ENCODE measurements around the gene MYOC.
"Not testable (repeated sequence)": the region's sequence is repeated elsewhere in the genome, so short reads cannot be mapped to it uniquely, and the experiment has no call there.

MYOC gene

DNA sequence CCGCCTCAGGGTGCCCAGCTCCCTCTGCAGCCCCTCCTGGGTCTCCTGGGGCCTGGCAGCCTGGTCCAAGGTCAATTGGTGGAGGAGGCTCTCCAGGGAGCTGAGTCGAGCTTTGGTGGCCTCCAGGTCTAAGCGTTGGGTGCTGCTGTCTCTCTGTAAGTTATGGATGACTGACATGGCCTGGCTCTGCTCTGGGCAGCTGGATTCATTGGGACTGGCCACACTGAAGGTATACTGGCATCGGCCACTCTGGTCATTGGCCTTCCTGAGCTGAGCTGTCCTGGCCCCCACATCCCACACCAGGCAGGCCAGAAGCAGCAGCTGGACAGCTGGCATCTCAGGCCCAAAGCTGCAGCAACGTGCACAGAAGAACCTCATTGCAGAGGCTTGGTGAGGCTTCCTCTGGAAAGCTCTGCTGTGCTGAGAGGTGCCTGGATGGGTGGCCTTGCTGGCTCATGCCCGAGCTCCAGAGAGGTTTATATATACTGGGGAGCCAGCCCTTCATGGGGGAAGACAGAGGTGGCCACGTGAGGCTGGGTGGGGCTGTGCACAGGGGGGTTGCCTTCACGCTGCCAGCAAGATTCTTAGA lies at the start of gene MYOC:
Gene MYOC (minus strand): TSS at position 455 of the 589 bp plus-strand sequence. CDS start 77 bp downstream, at position 378.
- DNase-seq (ENCODE audit: low spot score in 2 of 2) (no peak), ATAC-seq (replicated peaks; ENCODE audit: extremely low read depth, poor library complexity, severe bottlenecking) (no peak)
- no peak within 1 kb of the TSS for H3K27ac Mint-ChIP-seq (ENCODE audit: low read depth)
- H3K9me3 Mint-ChIP-seq, result no peaks in the 10 kb centered on the region
- H3K4me1 Mint-ChIP-seq, result peaks cover 9% of the 10 kb centered on the region
- peaks cover 56% of the 10 kb centered on the region for H3K27me3 Mint-ChIP-seq
- H3K4me3 Mint-ChIP-seq, result no peak within 1 kb of the TSS
- H3K36me3 Mint-ChIP-seq (ENCODE audit: insufficient read depth), result no peaks in the 10 kb centered on the region

DNA sequence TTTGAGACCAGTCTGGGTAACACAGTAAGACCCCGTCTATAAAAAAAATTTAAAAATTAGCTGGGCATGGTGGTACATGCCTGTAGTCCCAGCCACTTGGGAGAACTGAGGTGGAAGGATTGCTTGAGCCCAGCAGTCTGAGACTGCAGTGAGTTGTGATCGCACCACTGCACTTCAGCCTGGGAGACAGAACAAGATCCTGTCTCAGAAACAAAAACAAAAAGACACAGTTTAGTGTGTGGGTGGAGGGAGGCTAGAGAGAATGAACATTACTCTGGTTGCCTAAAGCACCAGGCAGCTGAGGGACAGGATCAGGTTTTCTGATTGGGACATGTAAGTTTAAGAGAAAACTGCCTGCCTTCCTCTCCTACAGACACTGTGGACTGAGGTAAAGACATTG lies 47.0 kb upstream of the MYOC start:
- ATAC-seq (replicated peaks; ENCODE audit: extremely low read depth, poor library complexity, severe bottlenecking) (no peak), DNase-seq (ENCODE audit: low spot score in 2 of 2) (no peak)
- Mint-ChIP-seq H3K4me3 (no peak overlapping the region), H3K36me3 (ENCODE audit: insufficient read depth) (peaks cover 11% of the 10 kb centered on the region), H3K27me3 (no peaks in the 10 kb centered on the region), H3K9me3 (peaks cover 18% of the 10 kb centered on the region), H3K4me1 (no peaks in the 10 kb centered on the region), H3K27ac (ENCODE audit: low read depth) (no peak overlapping the region)

GRCh38 chr1:171695772-171696171 lies 43.3 kb upstream of the MYOC start:
- DNase-seq (ENCODE audit: low spot score in 2 of 2); H3K27ac Mint-ChIP-seq (ENCODE audit: low read depth); H3K27me3 Mint-ChIP-seq; H3K36me3 Mint-ChIP-seq (ENCODE audit: insufficient read depth); H3K4me3 Mint-ChIP-seq; ATAC-seq (replicated peaks; ENCODE audit: extremely low read depth, poor library complexity, severe bottlenecking); H3K4me1 Mint-ChIP-seq: not testable (repeated sequence)
- peaks cover 23% of the 10 kb centered on the region for H3K9me3 Mint-ChIP-seq

- H3K27me3 Mint-ChIP-seq; H3K36me3 Mint-ChIP-seq (ENCODE audit: insufficient read depth); ATAC-seq (replicated peaks; ENCODE audit: extremely low read depth, poor library complexity, severe bottlenecking); H3K27ac Mint-ChIP-seq (ENCODE audit: low read depth); H3K4me3 Mint-ChIP-seq; H3K4me1 Mint-ChIP-seq; DNase-seq (ENCODE audit: low spot score in 2 of 2): not testable (repeated sequence)
- H3K9me3 Mint-ChIP-seq, result peaks cover 25% of the 10 kb centered on the region
Measured at GRCh38 chr1:171693541-171693940, 41.1 kb upstream of the MYOC start.

GRCh38 chr1:171683870-171684269 lies 31.4 kb upstream of the MYOC start:
- Mint-ChIP-seq H3K36me3 (ENCODE audit: insufficient read depth) (no peaks in the 10 kb centered on the region), H3K4me1 (no peaks in the 10 kb centered on the region), H3K27ac (ENCODE audit: low read depth) (no peak overlapping the region), H3K4me3 (no peak overlapping the region), H3K9me3 (peaks cover 13% of the 10 kb centered on the region), H3K27me3 (peaks cover 13% of the 10 kb centered on the region)
- ATAC-seq (replicated peaks; ENCODE audit: extremely low read depth, poor library complexity, severe bottlenecking) (no peak), DNase-seq (ENCODE audit: low spot score in 2 of 2) (no peak)

DNA sequence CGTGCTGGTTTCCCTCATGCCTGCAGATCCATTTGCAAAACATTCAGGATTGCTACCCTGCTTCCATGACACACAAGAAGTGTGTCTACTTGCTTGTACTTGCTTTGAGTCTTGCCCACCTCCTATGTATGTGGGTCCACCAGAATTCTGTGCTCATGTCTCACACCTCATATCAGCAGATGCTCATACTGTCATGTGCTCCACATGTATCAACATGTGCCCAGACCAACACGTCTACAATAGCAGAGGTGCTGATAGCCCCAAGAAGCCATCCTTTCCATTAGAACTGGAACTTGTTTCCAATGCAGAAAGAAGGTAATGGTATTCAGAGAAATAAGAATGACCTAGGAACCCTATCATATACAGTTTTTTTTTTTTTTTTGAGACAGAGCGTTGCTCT lies 27.9 kb upstream of the MYOC start:
- H3K36me3 Mint-ChIP-seq (ENCODE audit: insufficient read depth), result peaks cover 1% of the 10 kb centered on the region
- no peak for DNase-seq (ENCODE audit: low spot score in 2 of 2)
- H3K4me1 Mint-ChIP-seq, result no peaks in the 10 kb centered on the region
- no peaks in the 10 kb centered on the region for H3K9me3 Mint-ChIP-seq
- ATAC-seq (replicated peaks; ENCODE audit: extremely low read depth, poor library complexity, severe bottlenecking), result no peak
- H3K4me3 Mint-ChIP-seq, result no peak overlapping the region
- peaks cover 31% of the 10 kb centered on the region for H3K27me3 Mint-ChIP-seq
- H3K27ac Mint-ChIP-seq (ENCODE audit: low read depth), result no peak overlapping the region

GRCh38 chr1:171676823-171677222 lies 24.3 kb upstream of the MYOC start:
- Mint-ChIP-seq H3K27me3 (peaks cover 18% of the 10 kb centered on the region), H3K4me1 (no peaks in the 10 kb centered on the region), H3K9me3 (no peaks in the 10 kb centered on the region), H3K4me3 (no peak overlapping the region), H3K27ac (ENCODE audit: low read depth) (no peak overlapping the region), H3K36me3 (ENCODE audit: insufficient read depth) (peaks cover 1% of the 10 kb centered on the region)
- ATAC-seq (replicated peaks; ENCODE audit: extremely low read depth, poor library complexity, severe bottlenecking) (no peak), DNase-seq (ENCODE audit: low spot score in 2 of 2) (no peak)

DNA sequence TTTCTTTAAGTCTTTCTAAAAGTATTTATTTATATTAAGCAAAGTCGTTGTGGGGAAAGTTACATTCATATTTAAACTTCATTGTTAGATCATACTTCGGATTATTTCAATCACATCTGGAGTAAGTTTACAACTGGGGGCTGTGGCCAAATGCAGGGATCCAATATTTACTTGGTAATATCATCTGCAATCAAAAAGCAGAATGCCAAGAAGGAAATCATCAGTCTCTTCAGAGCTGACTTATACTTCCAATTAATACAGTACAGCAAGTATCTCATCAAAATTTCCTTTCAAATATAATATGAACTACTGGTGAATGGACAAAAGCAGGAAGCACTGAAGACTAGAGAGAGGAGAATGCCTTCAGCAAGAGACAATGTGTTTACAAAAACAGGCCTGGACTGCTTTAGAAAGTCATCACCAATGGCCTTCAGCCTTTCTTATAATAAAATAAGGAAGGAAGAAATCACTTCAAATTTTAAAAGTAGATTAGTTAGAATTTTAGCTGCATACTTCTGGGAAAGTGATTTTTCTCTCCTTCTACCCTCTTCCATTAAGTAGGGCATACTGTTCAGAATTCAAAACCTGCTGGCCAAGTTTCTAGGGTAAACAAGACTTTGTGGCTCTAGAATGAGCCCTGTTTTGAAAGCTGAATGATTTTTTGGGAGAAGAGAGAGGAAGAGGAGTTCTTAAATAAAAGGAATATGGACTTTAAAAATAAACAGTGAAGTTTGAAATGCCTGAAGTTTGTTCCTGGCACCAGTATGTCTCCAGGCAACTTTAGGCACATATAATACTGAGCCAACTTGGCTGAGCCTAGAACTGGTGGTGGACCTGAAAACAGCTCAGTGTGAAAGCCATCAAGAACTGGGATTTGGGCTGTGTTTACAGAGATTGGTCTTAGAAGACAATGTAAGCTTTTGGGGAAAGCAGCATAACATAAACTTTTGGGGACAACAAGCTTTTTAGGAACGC lies 22.2 kb upstream of the MYOC start:
- no peaks in the 10 kb centered on the region for H3K4me1 Mint-ChIP-seq
- peaks cover 1% of the 10 kb centered on the region for H3K36me3 Mint-ChIP-seq (ENCODE audit: insufficient read depth)
- H3K27me3 Mint-ChIP-seq, result peaks cover 28% of the 10 kb centered on the region
- no peak for DNase-seq (ENCODE audit: low spot score in 2 of 2)
- no peak for ATAC-seq (replicated peaks; ENCODE audit: extremely low read depth, poor library complexity, severe bottlenecking)
- no peak overlapping the region for H3K4me3 Mint-ChIP-seq
- no peak overlapping the region for H3K27ac Mint-ChIP-seq (ENCODE audit: low read depth)
- no peaks in the 10 kb centered on the region for H3K9me3 Mint-ChIP-seq

- no peaks in the 10 kb centered on the region for H3K9me3 Mint-ChIP-seq
- ATAC-seq (replicated peaks; ENCODE audit: extremely low read depth, poor library complexity, severe bottlenecking), result no peak
- no peak overlapping the region for H3K27ac Mint-ChIP-seq (ENCODE audit: low read depth)
- peaks cover 20% of the 10 kb centered on the region for H3K27me3 Mint-ChIP-seq
- no peak overlapping the region for H3K4me3 Mint-ChIP-seq
- no peaks in the 10 kb centered on the region for H3K36me3 Mint-ChIP-seq (ENCODE audit: insufficient read depth)
- DNase-seq (ENCODE audit: low spot score in 2 of 2), result no peak
- H3K4me1 Mint-ChIP-seq, result no peaks in the 10 kb centered on the region
Measured at GRCh38 chr1:171670739-171671138, 18.3 kb upstream of the MYOC start.

GRCh38 chr1:171668372-171668771 lies 15.9 kb upstream of the MYOC start:
- no peak for DNase-seq (ENCODE audit: low spot score in 2 of 2)
- Mint-ChIP-seq H3K4me1 (no peaks in the 10 kb centered on the region), H3K27me3 (peaks cover 26% of the 10 kb centered on the region), H3K9me3 (no peaks in the 10 kb centered on the region), H3K36me3 (ENCODE audit: insufficient read depth) (no peaks in the 10 kb centered on the region), H3K27ac (ENCODE audit: low read depth) (no peak overlapping the region), H3K4me3 (no peak overlapping the region)
- no peak for ATAC-seq (replicated peaks; ENCODE audit: extremely low read depth, poor library complexity, severe bottlenecking)

DNA sequence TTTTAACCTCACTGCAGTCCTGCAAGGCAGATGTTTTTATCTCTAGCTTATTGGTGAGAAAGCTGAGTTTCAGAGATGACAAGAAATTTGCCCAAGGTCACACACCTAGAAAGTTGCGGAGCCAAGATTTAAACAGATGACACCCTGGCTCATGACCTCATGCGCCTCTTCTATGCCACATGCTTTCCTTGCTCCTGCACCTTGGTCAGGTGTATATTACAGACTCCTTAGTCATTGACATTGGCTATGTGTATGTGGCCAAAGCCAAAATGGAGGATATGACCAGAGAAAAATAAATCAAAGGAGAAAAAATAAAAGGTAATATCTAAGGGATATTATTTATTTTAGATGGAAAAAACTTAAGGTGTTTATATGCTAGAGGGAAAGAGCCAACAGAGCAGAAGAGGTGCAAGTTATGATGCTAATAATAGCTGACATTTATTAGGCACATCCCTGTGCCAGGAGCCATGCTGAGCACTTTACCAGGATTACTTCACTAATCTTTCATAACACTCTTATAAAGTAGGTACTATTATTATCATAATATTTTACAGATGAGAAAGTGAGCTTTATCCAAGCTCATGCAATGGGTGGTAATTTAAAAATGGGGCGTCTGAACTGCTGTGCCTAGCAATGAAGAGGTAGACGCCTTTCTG lies 13.8 kb upstream of the MYOC start:
- DNase-seq (ENCODE audit: low spot score in 2 of 2), result no peak
- no peaks in the 10 kb centered on the region for H3K36me3 Mint-ChIP-seq (ENCODE audit: insufficient read depth)
- no peaks in the 10 kb centered on the region for H3K4me1 Mint-ChIP-seq
- no peak overlapping the region for H3K4me3 Mint-ChIP-seq
- H3K27me3 Mint-ChIP-seq, result peaks cover 26% of the 10 kb centered on the region
- no peak overlapping the region for H3K27ac Mint-ChIP-seq (ENCODE audit: low read depth)
- H3K9me3 Mint-ChIP-seq, result no peaks in the 10 kb centered on the region
- no peak for ATAC-seq (replicated peaks; ENCODE audit: extremely low read depth, poor library complexity, severe bottlenecking)

GRCh38 chr1:171664976-171665375 lies 12.5 kb upstream of the MYOC start:
- no peaks in the 10 kb centered on the region for H3K9me3 Mint-ChIP-seq
- no peaks in the 10 kb centered on the region for H3K36me3 Mint-ChIP-seq (ENCODE audit: insufficient read depth)
- no peak overlapping the region for H3K27ac Mint-ChIP-seq (ENCODE audit: low read depth)
- H3K27me3 Mint-ChIP-seq, result peaks cover 18% of the 10 kb centered on the region
- ATAC-seq (replicated peaks; ENCODE audit: extremely low read depth, poor library complexity, severe bottlenecking), result no peak
- no peaks in the 10 kb centered on the region for H3K4me1 Mint-ChIP-seq
- H3K4me3 Mint-ChIP-seq, result no peak overlapping the region
- no peak for DNase-seq (ENCODE audit: low spot score in 2 of 2)

Measured in central memory CD8-positive, alpha-beta T cell (primary cell).